Measurements from ENCODE around the gene RAB36. TPM values are rescaled to one million over a fixed set of nuclear protein-coding genes. Genes with fewer than 3 reads are reported as not detected.

Gene RAB36
- total and polyA plus RNA-seq, 9 of the 15 experiments (the other 6 are each of a cell fraction or from before 2014, with no cell fraction given), result 0.04 to 0.50 (median 0.08) TPM; not detected in 3

DNA sequence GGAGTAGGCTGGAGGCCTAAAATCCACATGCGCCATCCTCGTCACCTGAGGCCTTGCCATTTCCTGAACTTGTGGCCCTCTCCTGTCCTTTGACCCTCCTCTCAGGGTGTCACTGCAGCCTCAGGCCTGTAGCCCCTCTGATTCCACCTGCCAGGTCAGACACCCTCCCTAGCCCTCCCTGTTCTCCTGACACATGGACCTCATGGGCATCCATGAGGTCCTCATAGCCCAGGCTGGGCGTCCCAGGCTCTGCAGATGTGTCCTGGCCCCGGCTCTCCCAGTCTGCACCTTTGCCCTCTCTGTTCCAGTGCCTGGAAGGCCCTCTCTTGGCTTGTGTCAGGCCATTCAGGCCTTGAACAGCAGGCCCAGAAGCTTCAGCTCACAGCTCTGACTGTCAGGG is 15.8 kb downstream of the RAB36 start:
- H3K36me3 ChIP-seq (ENCODE audit: control insufficient read depth, insufficient read depth, low read length), result no peaks in the 10 kb centered on the region
- ChIA-PET POLR2A (interaction anchor here (0.7 to 86.5 kb wide), 6 partner anchors 21 to 685 kb away, joined by 3 to 3476 read pairs (median 4); partner anchors contain the start of genes BCR and RAB36), CTCF (ENCODE audit: low intra/inter-chr PET ratio) (interaction anchor here (0.5 kb wide), 1 partner anchor 315 kb away, joined by 3 read pairs; no protein-coding TSS in a partner anchor)
- H3K9me1 ChIP-seq (ENCODE audit: control insufficient read depth, insufficient read depth, low read length), result peaks cover 14% of the 10 kb centered on the region
- TF ChIP-seq KLF1 (tag; IDR thresholded peaks at IDR 0.05), result no peak
- TF ChIP-seq CHD2 (IDR thresholded peaks at IDR 0.05; ENCODE audit: low read depth, low read length), result 0 out of 2 replicates have a peak, but pooled peaks have one; percentile 21
- TF ChIP-seq FOXO4 (CRISPR knock-in tag; IDR thresholded peaks at IDR 0.05), result no peak
- 0 out of 2 replicates have a peak, but pooled peaks have one; percentile 19 for TF ChIP-seq GTF2F1 (IDR thresholded peaks at IDR 0.05; ENCODE audit: low read depth, low read length)
- TF ChIP-seq KAT7 (CRISPR knock-in tag; IDR thresholded peaks at IDR 0.05; ENCODE audit: borderline replicate concordance), result no peak
- TF ChIP-seq ZMIZ1 (IDR thresholded peaks at IDR 0.05; ENCODE audit: low read depth in 2 of 2, low read length in 2 of 2), result 0 out of 4 replicates have a peak, but pooled peaks of 1 of the 2 experiments have one; percentile 25
- TF ChIP-seq, protein P1, sequence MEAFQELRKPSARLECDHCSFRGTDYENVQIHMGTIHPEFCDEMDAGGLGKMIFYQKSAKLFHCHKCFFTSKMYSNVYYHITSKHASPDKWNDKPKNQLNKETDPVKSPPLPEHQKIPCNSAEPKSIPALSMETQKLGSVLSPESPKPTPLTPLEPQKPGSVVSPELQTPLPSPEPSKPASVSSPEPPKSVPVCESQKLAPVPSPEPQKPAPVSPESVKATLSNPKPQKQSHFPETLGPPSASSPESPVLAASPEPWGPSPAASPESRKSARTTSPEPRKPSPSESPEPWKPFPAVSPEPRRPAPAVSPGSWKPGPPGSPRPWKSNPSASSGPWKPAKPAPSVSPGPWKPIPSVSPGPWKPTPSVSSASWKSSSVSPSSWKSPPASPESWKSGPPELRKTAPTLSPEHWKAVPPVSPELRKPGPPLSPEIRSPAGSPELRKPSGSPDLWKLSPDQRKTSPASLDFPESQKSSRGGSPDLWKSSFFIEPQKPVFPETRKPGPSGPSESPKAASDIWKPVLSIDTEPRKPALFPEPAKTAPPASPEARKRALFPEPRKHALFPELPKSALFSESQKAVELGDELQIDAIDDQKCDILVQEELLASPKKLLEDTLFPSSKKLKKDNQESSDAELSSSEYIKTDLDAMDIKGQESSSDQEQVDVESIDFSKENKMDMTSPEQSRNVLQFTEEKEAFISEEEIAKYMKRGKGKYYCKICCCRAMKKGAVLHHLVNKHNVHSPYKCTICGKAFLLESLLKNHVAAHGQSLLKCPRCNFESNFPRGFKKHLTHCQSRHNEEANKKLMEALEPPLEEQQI (IDR thresholded peaks at IDR 0.05), result no peak
- TF ChIP-seq ZNF449 (CRISPR knock-in tag; IDR thresholded peaks at IDR 0.05), result no peak
- peak in 1 of 2 experiments; percentile 21; a peak in 1 of 4 replicates for TF ChIP-seq RCOR1 (IDR thresholded peaks at IDR 0.05; ENCODE audit: borderline replicate concordance in 1 of 2, low read depth in 2 of 2, low read length in 2 of 2)
- intact Hi-C loops (cut with micrococcal nuclease) (no loop called here), in situ Hi-C loops (cut with MboI) (loop anchor here (25.0 kb wide), 1 partner anchor 426 kb away; the partner anchor contains the start of gene IGLL1)
- peak overlapping the region in 1 of 2 experiments; percentile 30; a peak in 1 of 4 replicates for H3K9ac ChIP-seq (ENCODE audit: insufficient read depth in 1 of 2, low read depth in 2 of 2, low read length in 2 of 2)
- peaks cover 4 to 31% of the 10 kb centered on the region in 2 experiments; a peak in 4 of 5 replicates for H3K4me1 ChIP-seq (replicated peaks in 1 of 2; ENCODE audit: control insufficient read depth in 2 of 2, insufficient read depth in 2 of 2, low read length in 2 of 2)
- H3K79me2 ChIP-seq (ENCODE audit: control insufficient read depth, insufficient read depth, low read length), result no peaks in the 10 kb centered on the region
- peaks cover 81% of the 10 kb centered on the region for H4K20me1 ChIP-seq (replicated peaks; ENCODE audit: control insufficient read depth, insufficient read depth, low read length)
- BruUV-seq (replicated peaks), result no TSS peak
- H3K27ac ChIP-seq (ENCODE audit: extremely low read depth, low read depth, low read length), result no peak overlapping the region
- no peaks in the 10 kb centered on the region for H3K9me3 ChIP-seq (replicated peaks; ENCODE audit: control insufficient read depth, insufficient read depth, low read depth, low read length)
- FAIRE-seq (no peak), ATAC-seq (peak; percentile 1), DNase-seq (ENCODE audit: extremely low read depth in 1 of 4, low spot score in 3 of 4) (no peak)
- H3K27me3 ChIP-seq (ENCODE audit: control insufficient read depth in 2 of 2, insufficient read depth in 2 of 2, low read length in 2 of 2), result peaks cover 78 to 90% of the 10 kb centered on the region in 2 experiments
- 37% methylated on average over 4 of the region's 4 CpGs for WGBS (ENCODE audit: insufficient coverage, low coverage, missing lambda C conversion rate)
- no peak overlapping the region for H2AFZ ChIP-seq (ENCODE audit: low read depth, low read length)
- H3K4me3 ChIP-seq, result no peak overlapping the region
- no peak overlapping the region for H3K4me2 ChIP-seq (ENCODE audit: insufficient read depth, low read length)

Measured in K562 (cell line).